Measurements from ENCODE around the gene ANKS1A. TPM values are rescaled to one million over a fixed set of nuclear protein-coding genes. Genes with fewer than 3 reads are reported as not detected.

Gene ANKS1A
- total RNA-seq, 1 experiment from 2014 or later = 21.7 TPM

GRCh38 chr6:35080016-35080680 lies 191.1 kb downstream of the ANKS1A start:
- POLR2A ChIA-PET (ENCODE audit: low non-redundant PET) = no interaction called here
- intact Hi-C loops (cut with micrococcal nuclease; ENCODE audit: unreplicated experiment) = no loop called here

GRCh38 chr6:35080821-35081425 lies 191.9 kb downstream of the ANKS1A start:
- BruUV-seq (replicated peaks) = no TSS peak
- peaks cover 8% of the 10 kb centered on the region for H3K4me1 ChIP-seq (ENCODE audit: insufficient read depth, low read length, poor library complexity, severe bottlenecking)
- ChIA-PET CTCF (no interaction called here), POLR2A (ENCODE audit: low non-redundant PET) (interaction anchor here (0.5 kb wide), 1 partner anchor 189 kb away, joined by 4 read pairs; no protein-coding TSS in a partner anchor)
- no peak overlapping the region for H3K4me3 ChIP-seq (ENCODE audit: low read depth, low read length, poor library complexity, severe bottlenecking)
- no peak for TF ChIP-seq EZH2 (IDR thresholded peaks at IDR 0.05; ENCODE audit: borderline replicate concordance, low read depth, low read length, poor library complexity, severe bottlenecking)
- no peak for TF ChIP-seq CTCF (conservative IDR thresholded peaks at IDR 0.05; ENCODE audit: low read depth, low read length)
- peaks cover 13% of the 10 kb centered on the region for H3K36me3 ChIP-seq (ENCODE audit: insufficient read depth, low read length, poor library complexity, severe bottlenecking)
- H3K27ac ChIP-seq (ENCODE audit: low read depth, low read length, poor library complexity, severe bottlenecking) = no peak overlapping the region
- intact Hi-C loops (cut with micrococcal nuclease; ENCODE audit: unreplicated experiment) = no loop called here
- no peak for DNase-seq (ENCODE audit: low spot score)
- H3K27me3 ChIP-seq (replicated peaks; ENCODE audit: insufficient read depth, low read depth, low read length, poor library complexity) = no peaks in the 10 kb centered on the region
- H3K9me3 ChIP-seq (ENCODE audit: low read depth, low read length, poor library complexity, severe bottlenecking) = no peaks in the 10 kb centered on the region

More at GRCh38 chr6:35080016-35080680, 191.1 kb downstream of the ANKS1A start:
- H3K36me3 ChIP-seq (ENCODE audit: insufficient read depth, low read length, poor library complexity, severe bottlenecking) = peaks cover 13% of the 10 kb centered on the region
- TF ChIP-seq CTCF (conservative IDR thresholded peaks at IDR 0.05; ENCODE audit: low read depth, low read length) (no peak), EZH2 (IDR thresholded peaks at IDR 0.05; ENCODE audit: borderline replicate concordance, low read depth, low read length, poor library complexity, severe bottlenecking) (no peak)
- CTCF ChIA-PET = no interaction called here
- no peak overlapping the region for H3K4me3 ChIP-seq (ENCODE audit: low read depth, low read length, poor library complexity, severe bottlenecking)
- no peaks in the 10 kb centered on the region for H3K9me3 ChIP-seq (ENCODE audit: low read depth, low read length, poor library complexity, severe bottlenecking)
- BruUV-seq (replicated peaks) = no TSS peak
- no peaks in the 10 kb centered on the region for H3K27me3 ChIP-seq (replicated peaks; ENCODE audit: insufficient read depth, low read depth, low read length, poor library complexity)
- no peak for DNase-seq (ENCODE audit: low spot score)
- peaks cover 8% of the 10 kb centered on the region for H3K4me1 ChIP-seq (ENCODE audit: insufficient read depth, low read length, poor library complexity, severe bottlenecking)
- H3K27ac ChIP-seq (ENCODE audit: low read depth, low read length, poor library complexity, severe bottlenecking) = no peak overlapping the region

- H3K36me3 ChIP-seq (ENCODE audit: insufficient read depth, low read length, poor library complexity, severe bottlenecking) = peaks cover 13% of the 10 kb centered on the region
- intact Hi-C loops (cut with micrococcal nuclease; ENCODE audit: unreplicated experiment) = no loop called here
- CTCF ChIA-PET = no interaction called here
Observed at GRCh38 chr6:35081426-35081851, 192.4 kb downstream of the ANKS1A start.

More at GRCh38 chr6:35081426-35081851, 192.4 kb downstream of the ANKS1A start:
- Histone ChIP-seq H3K9me3 (ENCODE audit: low read depth, low read length, poor library complexity, severe bottlenecking) (no peaks in the 10 kb centered on the region), H3K27ac (ENCODE audit: low read depth, low read length, poor library complexity, severe bottlenecking) (no peak overlapping the region), H3K4me3 (ENCODE audit: low read depth, low read length, poor library complexity, severe bottlenecking) (no peak overlapping the region), H3K4me1 (ENCODE audit: insufficient read depth, low read length, poor library complexity, severe bottlenecking) (peaks cover 8% of the 10 kb centered on the region), H3K27me3 (replicated peaks; ENCODE audit: insufficient read depth, low read depth, low read length, poor library complexity) (no peaks in the 10 kb centered on the region)
- BruUV-seq (replicated peaks) = no TSS peak
- DNase-seq (ENCODE audit: low spot score) = peak; percentile 16
- POLR2A ChIA-PET (ENCODE audit: low non-redundant PET) = interaction anchor here (0.5 kb wide), 1 partner anchor 189 kb away, joined by 4 read pairs; no protein-coding TSS in a partner anchor
- TF ChIP-seq EZH2 (IDR thresholded peaks at IDR 0.05; ENCODE audit: borderline replicate concordance, low read depth, low read length, poor library complexity, severe bottlenecking) = no peak
- TF ChIP-seq CTCF (conservative IDR thresholded peaks at IDR 0.05; ENCODE audit: low read depth, low read length) = no peak
